Activated CD8-positive, alpha-beta memory T cell treated with anti-CD3 and anti-CD28 coated beads for 1 hour (primary cell): ENCODE measurements around the gene ECEL1.

ENCODE experiments used
- DNase-seq, 2 donors: peaks; one replicate each; pipeline ENCODE4 v3.0.0-alpha.2; 2020; ENCODE audit warnings: low read depth in 1 of 2; ENCODE audit errors: extremely low read depth in 1 of 2

ECEL1 gene

GRCh38 chr2:232485757-232486557 is 1.7 kb downstream of the ECEL1 start:
- DNase-seq, result no peak

- DNase-seq, result no peak
Measured at GRCh38 chr2:232485348-232485756, 2.3 kb downstream of the ECEL1 start.

- no peak for DNase-seq
Measured at GRCh38 chr2:232484628-232485347, 2.8 kb downstream of the ECEL1 start.

GRCh38 chr2:232483923-232484627 is 3.6 kb downstream of the ECEL1 start:
- DNase-seq, result no peak

- DNase-seq, result no peak
Measured at GRCh38 chr2:232483311-232483922, 4.2 kb downstream of the ECEL1 start.

GRCh38 chr2:232482301-232483238 is 5.1 kb downstream of the ECEL1 start:
- no peak for DNase-seq

- DNase-seq, result no peak
Measured at GRCh38 chr2:232481322-232482140, 6.1 kb downstream of the ECEL1 start.

GRCh38 chr2:232480201-232481190 is 7.1 kb downstream of the ECEL1 start:
- no peak for DNase-seq

GRCh38 chr2:232479341-232480200 is 8.1 kb downstream of the ECEL1 start:
- DNase-seq, result no peak

GRCh38 chr2:232478571-232479340 is 8.9 kb downstream of the ECEL1 start:
- DNase-seq, result no peak

- no peak for DNase-seq
Measured at GRCh38 chr2:232477751-232478510, 9.7 kb downstream of the ECEL1 start.

GRCh38 chr2:232476791-232477190 is 10.8 kb downstream of the ECEL1 start:
- DNase-seq, result no peak

- DNase-seq, result no peak
Measured at GRCh38 chr2:232476045-232476444, 11.6 kb downstream of the ECEL1 start.

GRCh38 chr2:232473467-232473890 is 14.2 kb downstream of the ECEL1 start:
- DNase-seq, result no peak

- DNase-seq, result no peak
Measured at GRCh38 chr2:232466221-232466620, 21.4 kb downstream of the ECEL1 start.

GRCh38 chr2:232465061-232465460 is 22.6 kb downstream of the ECEL1 start:
- no peak for DNase-seq
